Measurements from ENCODE around the gene PCED1A.
"Not testable (repeated sequence)": the region's sequence is repeated elsewhere in the genome, so short reads cannot be mapped to it uniquely, and the experiment has no call there.

The PCED1A gene

DNA sequence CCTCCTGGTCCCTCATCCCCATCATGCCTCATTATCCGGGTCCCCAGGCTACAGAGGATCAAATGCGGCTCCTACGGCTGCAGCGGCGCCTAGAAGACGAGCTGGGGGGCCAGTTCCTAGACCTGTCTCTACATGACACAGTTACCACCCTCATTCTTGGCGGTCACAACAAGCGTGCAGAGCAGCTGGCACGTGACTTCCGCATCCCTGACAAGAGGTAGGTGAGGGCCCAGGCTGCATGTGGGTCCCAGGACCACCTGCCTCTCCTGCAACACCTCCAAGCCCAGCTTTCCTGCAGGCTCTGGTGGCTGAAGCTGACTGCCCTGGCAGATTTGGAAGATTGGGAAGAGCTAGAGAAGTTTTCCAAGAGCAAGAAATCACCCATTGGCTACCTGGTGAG, 24.6 kb upstream of the PCED1A start:
- peak; percentile 59 for DNase-seq

GRCh38 chr20:2864626-2865025, 24.2 kb upstream of the PCED1A start:
- DNase-seq, result peak; percentile 34

GRCh38 chr20:2859330-2860121, 19.1 kb upstream of the PCED1A start:
- peak; percentile 36 for DNase-seq

DNA sequence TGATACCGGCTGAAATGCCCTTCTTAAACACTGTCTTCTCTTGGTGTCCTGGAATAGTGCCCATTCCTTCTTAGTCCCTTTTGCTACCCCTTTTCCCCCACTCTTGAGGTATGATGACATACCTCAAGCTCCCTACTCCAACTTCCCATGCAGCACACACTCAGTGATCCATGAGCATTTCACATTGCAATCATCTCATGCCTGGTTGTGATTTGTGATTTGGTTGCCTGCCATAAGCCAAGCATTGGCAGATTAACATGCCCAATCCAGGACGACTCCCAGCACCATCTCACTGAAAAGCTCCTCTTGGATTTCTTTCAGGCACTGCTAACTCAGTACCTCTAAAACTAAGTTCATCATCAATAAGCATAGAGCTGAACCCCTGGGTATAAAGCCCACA, 18.1 kb upstream of the PCED1A start:
- DNase-seq, result peak; percentile 37

DNA sequence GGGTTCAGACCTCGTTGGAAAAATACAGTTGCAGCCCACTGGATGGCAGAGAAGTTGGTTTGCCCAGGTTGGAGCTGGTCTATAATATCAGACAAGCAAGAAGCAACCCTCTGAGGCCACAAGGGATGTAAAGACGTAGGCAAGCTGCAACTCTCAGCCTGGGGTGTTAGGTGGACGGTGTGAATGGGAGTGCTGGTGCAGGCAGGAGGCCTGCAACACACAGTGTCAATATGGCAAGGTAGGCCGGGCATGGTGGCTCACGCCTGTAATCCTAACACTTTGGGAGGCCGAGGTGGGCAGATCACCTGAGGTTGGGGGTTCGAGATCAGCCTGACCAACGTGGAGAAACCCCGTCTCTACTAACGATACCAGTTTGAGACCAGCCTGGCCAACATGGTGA, 10.6 kb upstream of the PCED1A start:
- peak; percentile 48 for DNase-seq

DNA sequence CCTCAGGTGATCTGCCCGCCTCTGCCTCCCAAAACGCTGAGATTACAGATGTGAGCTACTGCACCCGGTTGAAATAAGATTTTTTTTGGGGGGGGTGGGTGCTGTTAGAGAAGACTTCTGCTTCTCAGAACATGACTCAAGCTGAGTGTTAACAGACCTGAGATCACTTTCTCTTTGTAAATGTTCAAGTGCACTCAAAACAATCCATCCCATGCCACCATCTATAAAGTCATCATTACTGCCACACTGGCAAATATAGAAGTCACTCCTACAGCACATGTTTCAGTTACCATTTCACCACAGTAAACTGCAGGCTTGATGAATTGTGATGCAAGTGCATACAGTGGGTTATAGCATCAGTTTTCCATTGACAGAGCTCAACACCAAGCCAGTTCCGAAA, 9.1 kb upstream of the PCED1A start:
- DNase-seq, result peak; percentile 9

- no peak for DNase-seq
Observed at GRCh38 chr20:2847802-2848201, 7.3 kb upstream of the PCED1A start.

DNA sequence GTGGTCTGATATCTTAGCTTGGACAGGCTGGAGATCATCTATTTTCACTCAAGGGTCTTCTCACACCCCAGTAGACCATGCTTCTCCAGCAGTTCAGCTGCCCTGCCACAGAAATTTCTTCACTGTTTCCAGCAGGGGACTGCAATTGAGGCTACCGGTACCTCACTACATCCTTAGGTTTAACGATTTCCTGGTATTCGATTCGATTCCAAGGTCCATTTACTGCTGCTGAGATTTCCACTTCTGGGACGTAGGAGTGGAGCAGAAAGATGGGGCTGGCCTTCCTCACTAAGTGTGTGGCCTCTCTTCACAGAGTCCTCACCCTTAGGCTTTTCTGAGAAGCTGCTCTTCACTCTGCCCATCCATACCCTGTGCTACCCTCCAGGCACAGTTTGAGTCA, 6.2 kb upstream of the PCED1A start:
- DNase-seq, result no peak

DNA sequence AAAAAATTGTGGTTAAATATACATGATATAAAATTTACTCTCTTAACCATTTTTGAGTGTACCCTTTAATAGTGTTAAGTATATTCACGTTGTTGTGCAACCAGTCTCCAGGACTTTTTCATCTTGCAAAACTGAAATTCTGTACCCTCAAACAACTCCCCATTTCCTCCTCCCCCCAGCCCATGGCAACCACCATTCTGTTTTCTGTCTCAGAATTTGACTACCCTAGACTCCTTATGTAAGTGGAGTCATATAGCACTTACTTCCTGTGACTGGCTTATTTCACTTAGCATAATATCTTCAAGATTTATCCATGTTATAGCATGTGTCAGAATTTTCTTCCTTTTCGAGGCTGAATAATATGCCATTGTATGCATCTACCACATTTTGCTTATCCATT, 5.2 kb upstream of the PCED1A start:
- DNase-seq, result no peak

GRCh38 chr20:2840967-2841531, 594 bp upstream of the PCED1A start:
- DNase-seq, result peak; percentile 79

- no peak for DNase-seq
Observed at GRCh38 chr20:2839732-2840137, 720 bp downstream of the PCED1A start.

DNA sequence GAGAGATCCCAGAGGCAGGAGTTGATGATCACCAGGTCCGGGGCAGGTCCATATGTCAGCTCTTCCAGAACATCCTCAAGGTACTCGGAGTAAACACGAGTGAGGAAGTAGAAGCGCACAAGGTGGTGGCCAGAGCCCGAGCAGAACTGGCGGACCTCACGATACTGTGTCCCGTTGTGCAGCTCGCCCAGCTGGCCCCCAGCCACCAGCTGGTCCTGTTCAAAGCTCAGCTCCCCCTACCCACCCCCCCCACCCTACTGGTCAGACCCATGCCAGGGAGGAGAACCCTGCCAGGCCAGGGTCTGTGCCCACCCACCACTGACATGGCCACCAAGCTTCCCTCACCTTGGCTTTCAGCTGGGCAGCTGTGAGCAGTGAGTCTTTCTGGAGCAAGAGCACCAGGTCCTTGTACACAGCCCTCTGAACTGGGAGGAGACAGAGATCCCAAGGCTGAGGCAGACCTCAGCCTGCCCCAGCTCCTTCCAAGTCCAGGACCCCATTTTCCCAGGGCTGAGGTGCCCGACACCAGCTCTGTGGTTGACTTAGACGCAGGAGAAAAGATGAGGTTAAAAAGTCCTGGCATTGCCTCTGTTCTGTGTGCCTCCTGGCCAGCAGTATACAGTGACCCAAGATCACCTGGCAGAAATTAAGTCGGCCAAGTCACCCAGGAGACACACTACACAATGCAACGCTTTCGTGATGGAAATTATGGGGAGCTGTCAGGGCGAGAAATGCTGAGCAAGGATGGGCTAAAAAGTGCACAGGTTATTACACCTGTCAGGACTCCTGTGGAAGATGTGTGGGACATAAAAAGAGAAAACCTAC, 1.4 kb downstream of the PCED1A start:
- peak; percentile 45 for DNase-seq

DNA sequence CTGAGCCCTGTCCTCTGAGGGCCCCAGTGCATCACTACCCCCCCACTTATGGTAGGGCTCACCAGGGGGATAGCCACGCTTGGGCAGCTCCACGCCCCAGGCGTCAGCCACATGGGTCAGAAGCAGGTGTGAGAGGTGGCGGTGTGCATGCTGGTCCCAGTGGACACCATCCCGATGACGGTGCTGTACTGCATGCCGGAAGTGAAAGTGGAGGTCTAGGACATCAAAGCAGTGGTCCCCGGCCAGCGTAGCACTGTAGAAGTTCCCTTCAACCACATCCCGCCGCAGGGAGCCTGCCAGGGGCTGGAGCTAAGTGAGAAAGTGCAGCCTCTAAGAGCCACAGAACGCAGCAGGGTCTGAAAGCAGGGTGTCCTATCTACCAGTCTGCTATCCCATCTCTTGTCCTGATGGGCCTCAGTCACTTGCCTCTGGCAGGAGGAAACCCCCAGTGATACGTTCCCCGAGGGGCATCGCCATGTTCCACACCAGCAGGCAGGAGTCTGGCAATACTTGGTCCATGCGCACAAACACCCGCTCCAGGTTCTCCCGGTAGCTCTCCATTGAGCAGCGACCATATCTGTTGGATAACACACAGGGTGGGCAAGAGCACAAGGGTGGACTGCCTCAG, 2.2 kb downstream of the PCED1A start:
- peak; percentile 54 for DNase-seq

DNA sequence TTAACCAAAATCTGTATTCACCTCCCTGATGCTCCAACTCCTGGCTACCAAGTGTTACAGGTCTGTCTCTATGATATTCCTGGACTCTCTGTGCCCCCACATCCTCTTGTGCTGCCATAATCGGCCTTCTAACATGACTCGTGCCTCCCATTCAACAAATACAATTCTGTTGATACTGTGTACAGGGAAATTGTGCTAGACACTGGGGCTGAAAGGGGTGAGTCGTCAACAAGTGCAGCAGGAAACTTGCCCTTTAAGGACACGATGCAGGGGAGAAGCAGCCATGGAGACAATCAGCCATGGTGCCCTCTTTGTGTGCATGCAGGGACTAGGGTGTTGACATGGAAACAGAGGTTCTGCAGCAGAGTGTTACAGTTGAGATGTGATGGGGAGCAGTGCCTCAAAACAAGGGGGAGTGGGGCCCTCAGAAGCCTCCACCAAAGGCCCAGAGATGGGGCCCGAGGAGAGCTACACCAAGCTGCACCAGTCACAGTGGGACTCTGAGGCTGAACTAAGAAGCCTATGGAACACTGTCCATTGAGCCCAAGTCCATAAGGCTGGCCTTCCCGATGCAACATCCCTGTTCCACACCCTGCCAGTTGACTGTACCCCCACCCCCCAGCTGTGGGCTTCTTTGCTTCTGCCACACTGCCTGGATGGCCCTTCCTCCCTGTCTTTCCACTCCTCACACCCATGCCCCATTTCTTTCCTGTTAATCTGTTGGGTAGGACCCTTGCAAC, 3.1 kb downstream of the PCED1A start:
- DNase-seq, result peak; percentile 30

DNA sequence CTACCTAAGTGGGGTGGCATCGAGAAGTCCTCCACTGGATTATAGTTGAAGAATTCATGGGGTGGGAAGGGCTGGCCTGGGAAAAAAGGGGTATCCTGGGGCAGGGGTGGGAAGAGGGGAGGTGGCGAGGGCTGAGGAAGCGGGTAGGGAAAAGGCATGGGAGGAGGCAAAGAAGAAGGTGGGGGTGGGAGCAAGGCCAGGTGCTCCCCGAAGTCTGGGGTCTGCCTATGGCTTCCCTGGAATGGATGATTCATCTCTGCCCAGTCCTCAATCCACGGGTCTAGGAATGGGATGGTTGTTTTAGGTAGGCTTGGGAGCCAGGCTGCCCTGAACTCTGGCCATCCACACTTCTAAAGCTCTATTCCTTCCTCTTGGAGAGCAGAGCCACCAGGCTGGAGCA, 4.4 kb downstream of the PCED1A start:
- DNase-seq, result no peak

DNA sequence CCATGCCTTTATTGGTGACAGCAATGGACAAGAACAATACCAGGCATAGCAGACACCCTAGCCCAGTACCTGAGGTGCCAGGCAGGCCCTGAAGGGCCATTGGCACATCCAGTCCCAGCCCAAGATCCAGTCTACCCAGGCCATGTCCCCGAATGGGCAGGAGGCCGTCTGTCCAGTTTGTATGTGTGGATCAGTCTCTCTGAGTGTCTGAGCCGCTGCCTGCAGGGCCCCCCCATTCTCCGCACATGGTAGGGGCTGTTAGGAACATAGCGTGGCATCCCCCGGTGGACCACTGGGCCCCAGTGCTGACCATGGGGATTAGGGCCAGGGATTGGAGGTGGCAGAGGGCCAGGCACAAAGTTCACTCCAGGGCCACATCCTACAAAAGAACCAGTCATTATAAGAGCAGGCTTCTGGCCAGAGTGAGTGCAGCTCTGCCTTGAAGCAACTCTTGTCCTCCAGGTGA, 5.1 kb downstream of the PCED1A start:
- peak; percentile 39 for DNase-seq

GRCh38 chr20:2834401-2835110, 5.9 kb downstream of the PCED1A start:
- DNase-seq, result peak; percentile 2

GRCh38 chr20:2833761-2834160, 6.7 kb downstream of the PCED1A start:
- no peak for DNase-seq

GRCh38 chr20:2831206-2831605, 9.2 kb downstream of the PCED1A start:
- not testable (repeated sequence) for DNase-seq

- peak; percentile 27 for DNase-seq
Observed at GRCh38 chr20:2829376-2829775, 11.1 kb downstream of the PCED1A start.

- no peak for DNase-seq
Observed at GRCh38 chr20:2826655-2827054, 13.8 kb downstream of the PCED1A start.

DNA sequence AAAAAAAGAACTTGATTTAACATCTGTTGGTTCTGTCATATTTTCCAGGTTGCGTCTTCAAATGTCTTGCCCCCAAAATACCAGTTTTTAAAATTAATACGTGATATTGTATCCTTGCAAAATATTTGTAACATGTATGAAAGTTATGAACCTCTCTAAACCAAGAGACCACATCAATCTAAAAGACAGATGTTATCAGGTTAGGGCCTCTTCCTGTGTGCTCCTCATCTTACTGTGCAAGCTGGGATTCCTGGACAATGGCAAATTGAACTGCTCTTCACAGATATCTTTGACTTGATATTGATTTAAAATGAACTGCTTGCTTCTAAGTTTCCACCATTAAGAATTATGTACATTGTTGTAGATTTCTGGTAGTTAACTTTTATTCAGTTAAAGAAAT, 14.7 kb downstream of the PCED1A start:
- no peak for DNase-seq

Measured in activated effector memory CD4-positive, alpha-beta T cell treated with anti-CD3 and anti-CD28 coated beads, Interleukin-2, amount 50 U/mL, for 16 hours (primary cell).